OCI-LY7 (cell line): ENCODE measurements around the gene ZNRF3.

Experiments used
- CTCF ChIP-seq: fragments of 200-600 bp; sonication (generic); conservative IDR thresholded peaks from 2 replicates; pipeline ENCODE4 v1.5.1; 2014; ENCODE audit warnings: mild to moderate bottlenecking, antibody characterized with exemption, low read length, moderate library complexity, mixed read lengths
- EZH2phosphoT487 ChIP-seq: fragments of 200-600 bp; sonication (generic); IDR thresholded peaks from 2 replicates; pipeline ENCODE4 v1.6.1; 2018; ENCODE audit warnings: low read depth, borderline replicate concordance, mild to moderate bottlenecking, mixed run types, antibody characterized with exemption, low read length, moderate library complexity, mixed read lengths

GRCh38 chr22:28955817-28956216 is 72.4 kb downstream of the ZNRF3 start:
- no peak for TF ChIP-seq CTCF
- TF ChIP-seq EZH2phosphoT487: no peak
